ENCODE measurements around the gene PTPRG. TPM values are rescaled to one million over a fixed set of nuclear protein-coding genes. Genes with fewer than 3 reads are reported as not detected.
"Not testable (repeated sequence)": the region's sequence is repeated elsewhere in the genome, so short reads cannot be mapped to it uniquely, and the experiment has no call there.

PTPRG gene
- total RNA-seq, 1 donor from 2014 or later: 77.2 TPM

GRCh38 chr3:61690016-61690415 lies 128.6 kb downstream of the PTPRG start:
- Mint-ChIP-seq H3K27ac (no peak overlapping the region), H3K9me3 (no peaks in the 10 kb centered on the region), H3K27me3 (no peaks in the 10 kb centered on the region), H3K36me3 (peaks cover 6% of the 10 kb centered on the region), H3K4me3 (no peak overlapping the region), H3K4me1 (ENCODE audit: unreplicated experiment) (peaks cover 29% of the 10 kb centered on the region)
- TF ChIP-seq CTCF (conservative IDR thresholded peaks at IDR 0.05): no peak
- no peak for DNase-seq (ENCODE audit: extremely low spot score, unreplicated experiment)

- TF ChIP-seq CTCF (conservative IDR thresholded peaks at IDR 0.05): no peak
- H3K27me3 Mint-ChIP-seq: no peaks in the 10 kb centered on the region
- peaks cover 17% of the 10 kb centered on the region for H3K4me1 Mint-ChIP-seq (ENCODE audit: unreplicated experiment)
- no peak overlapping the region for H3K4me3 Mint-ChIP-seq
- no peak for DNase-seq (ENCODE audit: extremely low spot score, unreplicated experiment)
- no peak overlapping the region for H3K27ac Mint-ChIP-seq
- H3K9me3 Mint-ChIP-seq: no peaks in the 10 kb centered on the region
- H3K36me3 Mint-ChIP-seq: peaks cover 6% of the 10 kb centered on the region
These were observed 130.1 kb downstream of the PTPRG start for GRCh38 chr3:61691466-61691865.

GRCh38 chr3:61697301-61697700 lies 135.9 kb downstream of the PTPRG start:
- H3K4me3 Mint-ChIP-seq: no peak overlapping the region
- H3K36me3 Mint-ChIP-seq: no peaks in the 10 kb centered on the region
- TF ChIP-seq CTCF (conservative IDR thresholded peaks at IDR 0.05): no peak
- peaks cover 32% of the 10 kb centered on the region for H3K4me1 Mint-ChIP-seq (ENCODE audit: unreplicated experiment)
- no peaks in the 10 kb centered on the region for H3K9me3 Mint-ChIP-seq
- DNase-seq (ENCODE audit: extremely low spot score, unreplicated experiment): no peak
- no peaks in the 10 kb centered on the region for H3K27me3 Mint-ChIP-seq
- no peak overlapping the region for H3K27ac Mint-ChIP-seq

- peaks cover 37% of the 10 kb centered on the region for H3K4me1 Mint-ChIP-seq (ENCODE audit: unreplicated experiment)
- not testable (repeated sequence) for H3K36me3 Mint-ChIP-seq; H3K4me3 Mint-ChIP-seq; H3K27me3 Mint-ChIP-seq; H3K27ac Mint-ChIP-seq; DNase-seq (ENCODE audit: extremely low spot score, unreplicated experiment); H3K9me3 Mint-ChIP-seq
These were observed 137.1 kb downstream of the PTPRG start for GRCh38 chr3:61698278-61699072.

GRCh38 chr3:61699622-61700021 lies 138.3 kb downstream of the PTPRG start:
- no peak for DNase-seq (ENCODE audit: extremely low spot score, unreplicated experiment)
- no peaks in the 10 kb centered on the region for H3K27me3 Mint-ChIP-seq
- no peak for TF ChIP-seq CTCF (conservative IDR thresholded peaks at IDR 0.05)
- no peak overlapping the region for H3K4me3 Mint-ChIP-seq
- H3K36me3 Mint-ChIP-seq: no peaks in the 10 kb centered on the region
- H3K27ac Mint-ChIP-seq: no peak overlapping the region
- H3K9me3 Mint-ChIP-seq: no peaks in the 10 kb centered on the region
- H3K4me1 Mint-ChIP-seq (ENCODE audit: unreplicated experiment): peaks cover 44% of the 10 kb centered on the region

GRCh38 chr3:61701011-61701410 lies 139.6 kb downstream of the PTPRG start:
- Mint-ChIP-seq H3K27ac (no peak overlapping the region), H3K4me3 (no peak overlapping the region), H3K9me3 (no peaks in the 10 kb centered on the region), H3K27me3 (no peaks in the 10 kb centered on the region), H3K36me3 (no peaks in the 10 kb centered on the region), H3K4me1 (ENCODE audit: unreplicated experiment) (peaks cover 57% of the 10 kb centered on the region)
- TF ChIP-seq CTCF (conservative IDR thresholded peaks at IDR 0.05): no peak
- no peak for DNase-seq (ENCODE audit: extremely low spot score, unreplicated experiment)

Measured in type B pancreatic cell (in vitro differentiated cells).